Hepatocyte (in vitro differentiated cells): ENCODE data around the gene RNF145.

Experiments
- EZH2 ChIP-seq: fragments of 200-600 bp; sonication (generic); IDR thresholded peaks from 2 replicates; pipeline ENCODE4 v1.6.1; 2016; ENCODE audit warnings: antibody characterized with exemption, mild to moderate bottlenecking, borderline replicate concordance
- EZH2phosphoT487 ChIP-seq: fragments of 200-600 bp; sonication (generic); IDR thresholded peaks from one replicate; pipeline ENCODE4 v1.6.1; 2018; ENCODE audit warnings: antibody characterized with exemption, mild to moderate bottlenecking, low read depth, moderate library complexity; ENCODE audit not compliant: unreplicated experiment, severe bottlenecking
- TF ChIP-seq, protein P1 (sequence below): fragments of 200-600 bp; sonication (generic); IDR thresholded peaks from 2 replicates; pipeline ENCODE4 v1.5.1; 2016; ENCODE audit warnings: antibody characterized with exemption, mild to moderate bottlenecking; ENCODE audit not compliant: poor library complexity

DNA sequence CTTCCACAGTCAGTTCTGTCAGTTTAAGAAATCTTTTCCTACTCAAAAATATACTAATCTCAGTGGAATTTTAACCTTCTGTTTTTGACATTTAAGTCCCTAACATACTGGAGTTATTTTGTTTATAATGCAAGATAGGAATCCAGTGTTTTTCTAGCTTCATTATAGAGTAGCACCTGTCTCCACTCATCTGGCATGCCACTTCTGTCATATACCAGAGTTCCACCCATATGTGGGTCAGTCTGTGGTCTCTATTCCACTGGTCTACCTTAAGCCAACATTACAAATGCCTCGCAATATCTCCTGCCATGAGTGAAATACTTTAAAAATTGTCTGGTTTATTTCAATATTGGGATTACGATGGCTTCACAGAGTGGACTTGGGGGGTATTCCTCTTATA lies 42.9 kb downstream of the RNF145 start:
- TF ChIP-seq, protein P1, sequence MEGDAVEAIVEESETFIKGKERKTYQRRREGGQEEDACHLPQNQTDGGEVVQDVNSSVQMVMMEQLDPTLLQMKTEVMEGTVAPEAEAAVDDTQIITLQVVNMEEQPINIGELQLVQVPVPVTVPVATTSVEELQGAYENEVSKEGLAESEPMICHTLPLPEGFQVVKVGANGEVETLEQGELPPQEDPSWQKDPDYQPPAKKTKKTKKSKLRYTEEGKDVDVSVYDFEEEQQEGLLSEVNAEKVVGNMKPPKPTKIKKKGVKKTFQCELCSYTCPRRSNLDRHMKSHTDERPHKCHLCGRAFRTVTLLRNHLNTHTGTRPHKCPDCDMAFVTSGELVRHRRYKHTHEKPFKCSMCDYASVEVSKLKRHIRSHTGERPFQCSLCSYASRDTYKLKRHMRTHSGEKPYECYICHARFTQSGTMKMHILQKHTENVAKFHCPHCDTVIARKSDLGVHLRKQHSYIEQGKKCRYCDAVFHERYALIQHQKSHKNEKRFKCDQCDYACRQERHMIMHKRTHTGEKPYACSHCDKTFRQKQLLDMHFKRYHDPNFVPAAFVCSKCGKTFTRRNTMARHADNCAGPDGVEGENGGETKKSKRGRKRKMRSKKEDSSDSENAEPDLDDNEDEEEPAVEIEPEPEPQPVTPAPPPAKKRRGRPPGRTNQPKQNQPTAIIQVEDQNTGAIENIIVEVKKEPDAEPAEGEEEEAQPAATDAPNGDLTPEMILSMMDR = no peak
- TF ChIP-seq EZH2phosphoT487 (no peak), EZH2 (no peak)
